HUES6 (cell line): ENCODE results near the gene PSIP1.

Source experiments
- H3K27ac ChIP-seq: 2 replicates; pipeline ENCODE4 v1.7.0; 2013; ENCODE audit warnings: low read depth, mild to moderate bottlenecking, low read length, inconsistent platforms
- H3K27me3 ChIP-seq: 2 replicates; pipeline ENCODE4 v1.6.1; 2013; ENCODE audit warnings: low read length; ENCODE audit not compliant: control insufficient read depth, insufficient read depth
- H3K36me3 ChIP-seq: 2 replicates; pipeline ENCODE4 v1.6.1; 2013; ENCODE audit warnings: low read length; ENCODE audit not compliant: control insufficient read depth, insufficient read depth
- H3K4me1 ChIP-seq: 2 replicates; pipeline ENCODE4 v1.6.1; 2013; ENCODE audit warnings: low read length; ENCODE audit not compliant: control insufficient read depth, insufficient read depth
- H3K4me3 ChIP-seq: 2 replicates; pipeline ENCODE4 v1.5.1; 2013; ENCODE audit warnings: low read depth, low read length
- H3K9ac ChIP-seq: one replicate; pipeline ENCODE4 v1.6.1; 2013; ENCODE audit warnings: mild to moderate bottlenecking, low read length
- H3K9me3 ChIP-seq: 2 replicates; pipeline ENCODE4 v1.6.1; 2013; ENCODE audit warnings: low read depth, low read length; ENCODE audit not compliant: control insufficient read depth, insufficient read depth

PSIP1 gene

DNA sequence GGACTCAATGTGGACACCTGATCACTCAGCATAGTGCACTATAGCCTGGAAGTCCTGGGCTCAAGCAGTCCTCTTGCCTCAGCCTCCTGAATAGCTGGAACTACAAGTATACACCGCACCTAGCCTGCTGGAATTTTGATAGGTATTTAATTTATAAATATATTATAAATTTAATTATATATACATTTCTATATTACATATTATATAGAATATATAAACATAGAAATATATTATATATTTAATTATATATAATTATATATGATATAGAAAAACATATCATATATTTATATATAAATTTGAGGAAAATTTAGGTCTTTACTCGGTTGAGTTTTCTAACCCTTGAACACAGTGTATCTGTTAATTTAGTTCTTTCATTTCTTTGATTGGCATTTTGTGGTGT is 15.2 kb upstream of the PSIP1 start:
- no peak overlapping the region for H3K4me3 ChIP-seq
- H3K9ac ChIP-seq, result no peak overlapping the region
- no peaks in the 10 kb centered on the region for H3K4me1 ChIP-seq
- no peaks in the 10 kb centered on the region for H3K27me3 ChIP-seq
- H3K9me3 ChIP-seq, result no peaks in the 10 kb centered on the region
- H3K36me3 ChIP-seq, result no peaks in the 10 kb centered on the region
- H3K27ac ChIP-seq, result no peak overlapping the region

DNA sequence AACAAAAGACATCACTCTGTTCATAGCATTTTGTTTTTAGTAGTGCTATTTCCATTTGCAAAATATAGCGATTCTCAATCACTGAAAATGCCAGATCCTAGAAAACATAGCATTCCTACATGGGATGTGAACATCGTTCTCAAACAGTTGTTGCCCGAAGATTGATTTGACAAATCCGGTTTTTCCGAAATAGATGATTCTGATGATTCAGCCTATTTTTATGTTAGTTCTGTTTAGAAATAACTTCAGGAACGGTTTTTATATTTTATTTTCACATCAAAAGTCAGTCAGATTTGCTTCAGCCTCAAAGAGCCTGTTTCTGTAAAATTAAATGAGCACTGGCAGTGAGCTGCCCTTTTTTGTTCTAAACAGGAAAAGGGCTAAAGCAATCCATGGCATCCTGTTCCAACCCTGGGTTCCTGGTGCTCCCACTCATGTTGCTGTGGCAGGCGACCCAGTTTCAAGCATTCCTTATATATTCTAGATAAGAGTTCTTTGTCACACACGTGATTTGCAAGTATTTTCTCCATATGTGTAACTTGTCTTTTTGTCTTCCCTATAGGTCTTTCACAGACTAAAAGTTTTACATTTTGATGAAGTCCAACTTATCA is 14.2 kb upstream of the PSIP1 start:
- Histone ChIP-seq H3K9ac (no peak overlapping the region), H3K4me3 (no peak overlapping the region), H3K27me3 (no peaks in the 10 kb centered on the region), H3K27ac (no peak overlapping the region), H3K4me1 (no peaks in the 10 kb centered on the region), H3K9me3 (no peaks in the 10 kb centered on the region), H3K36me3 (no peaks in the 10 kb centered on the region)

DNA sequence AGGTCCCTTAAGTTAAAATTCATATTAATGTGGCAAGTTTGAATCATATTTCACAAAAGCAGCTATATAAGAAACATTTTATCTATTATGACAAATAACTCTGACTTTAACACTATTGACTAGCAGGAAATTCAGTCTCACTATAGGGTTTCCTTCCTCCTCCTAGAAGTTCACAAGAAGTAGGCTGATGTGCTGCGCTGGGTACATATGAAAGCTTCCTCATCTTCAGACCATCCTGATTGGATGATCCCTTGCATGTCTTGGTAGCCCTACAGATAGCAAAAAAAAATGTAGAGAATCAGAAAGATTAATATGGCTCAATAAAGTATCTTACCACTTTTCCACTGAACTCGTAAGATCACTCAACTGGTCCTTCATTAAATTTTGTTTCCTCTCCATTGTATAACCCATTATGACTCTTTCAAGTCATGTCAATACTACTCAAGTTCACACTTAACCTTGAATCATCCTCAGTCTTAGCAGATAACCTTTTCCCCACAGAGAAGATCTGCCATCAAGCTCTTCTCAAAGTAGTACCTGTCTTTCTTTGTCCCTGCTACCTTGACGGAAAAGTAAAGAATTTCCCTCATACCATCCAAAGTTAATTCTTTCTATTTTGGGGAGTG is 11.5 kb upstream of the PSIP1 start:
- H3K9ac ChIP-seq, result no peak overlapping the region
- no peak overlapping the region for H3K4me3 ChIP-seq

DNA sequence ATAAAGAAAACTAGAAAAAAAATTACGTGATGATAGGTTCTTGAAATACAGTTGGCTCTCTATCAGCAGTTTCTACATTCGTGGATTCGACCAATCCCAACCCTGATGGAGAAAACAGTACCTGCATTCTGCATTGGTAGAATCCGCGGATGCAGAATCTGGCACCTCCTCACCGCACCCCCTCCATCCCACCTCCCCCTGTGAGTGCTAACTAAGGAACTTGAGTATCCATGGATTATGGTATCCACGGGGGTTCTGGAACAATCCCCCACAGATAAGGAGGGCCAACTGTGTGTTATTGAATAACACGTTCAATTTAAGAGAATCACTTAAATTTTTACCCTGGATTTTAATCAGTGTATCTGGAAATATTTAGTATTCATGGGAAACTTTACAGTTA is 10.5 kb upstream of the PSIP1 start:
- no peak overlapping the region for H3K4me3 ChIP-seq
- no peaks in the 10 kb centered on the region for H3K36me3 ChIP-seq
- no peak overlapping the region for H3K27ac ChIP-seq

More for the DNA sequence above, 11.5 kb upstream of the PSIP1 start:
- Histone ChIP-seq H3K9me3 (no peaks in the 10 kb centered on the region), H3K4me1 (no peaks in the 10 kb centered on the region), H3K36me3 (no peaks in the 10 kb centered on the region), H3K27ac (no peak overlapping the region), H3K27me3 (no peaks in the 10 kb centered on the region)

DNA sequence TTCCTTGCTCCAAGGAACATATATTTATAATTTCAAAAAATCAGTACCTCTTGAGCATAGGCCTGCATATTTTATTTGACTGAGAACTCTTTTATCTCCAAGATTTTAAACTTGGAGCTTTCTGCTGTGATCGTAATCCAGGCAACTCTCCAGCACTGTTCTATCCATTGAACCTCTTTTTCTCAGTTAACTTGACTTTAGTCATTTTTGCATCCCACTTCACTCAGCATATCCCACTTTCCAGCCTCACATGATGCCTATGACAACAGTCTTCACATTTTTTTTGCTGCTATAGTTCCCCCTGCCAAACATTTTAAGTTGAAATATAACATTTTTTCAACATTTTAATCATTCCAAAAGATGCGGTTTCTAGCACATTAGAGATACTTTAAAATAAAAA is 9.1 kb upstream of the PSIP1 start:
- Histone ChIP-seq H3K4me3 (no peak overlapping the region), H3K9me3 (no peaks in the 10 kb centered on the region), H3K9ac (no peak overlapping the region), H3K27me3 (no peaks in the 10 kb centered on the region), H3K4me1 (peaks cover under 1% of the 10 kb centered on the region; the same call in 1 of the 2 replicates), H3K36me3 (no peaks in the 10 kb centered on the region), H3K27ac (no peak overlapping the region)

More for the DNA sequence above, 10.5 kb upstream of the PSIP1 start:
- no peak overlapping the region for H3K9ac ChIP-seq
- H3K4me1 ChIP-seq, result no peaks in the 10 kb centered on the region
- H3K27me3 ChIP-seq, result no peaks in the 10 kb centered on the region
- H3K9me3 ChIP-seq, result no peaks in the 10 kb centered on the region

DNA sequence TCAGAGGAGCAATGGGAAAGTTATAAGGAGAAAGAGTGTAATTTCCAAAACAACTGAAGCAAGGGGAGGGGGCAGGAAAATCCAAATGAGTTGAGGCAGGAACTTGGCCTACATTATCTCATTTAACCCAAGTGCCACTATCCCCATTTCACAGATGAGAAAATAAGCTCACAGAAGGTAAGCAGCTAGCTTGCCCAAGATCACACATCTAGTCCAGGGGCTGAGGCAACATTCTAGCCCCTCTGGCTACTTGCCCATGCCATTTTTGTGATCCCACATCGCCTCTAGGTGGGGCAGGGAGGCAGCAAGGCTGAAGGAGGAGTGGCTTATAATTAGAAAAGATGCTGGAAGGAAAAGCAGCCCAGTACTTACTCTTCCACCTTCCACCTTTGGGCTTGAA is 2.6 kb upstream of the PSIP1 start:
- H3K9ac ChIP-seq, result peak overlapping the region; percentile 15
- no peaks in the 10 kb centered on the region for H3K27me3 ChIP-seq
- H3K4me1 ChIP-seq, result peaks cover 35% of the 10 kb centered on the region
- H3K4me3 ChIP-seq, result peak overlapping the region; percentile 34
- H3K36me3 ChIP-seq, result peaks cover 15% of the 10 kb centered on the region
- H3K9me3 ChIP-seq, result no peaks in the 10 kb centered on the region
- peak overlapping the region; percentile 20; the same call in 1 of the 2 replicates for H3K27ac ChIP-seq

DNA sequence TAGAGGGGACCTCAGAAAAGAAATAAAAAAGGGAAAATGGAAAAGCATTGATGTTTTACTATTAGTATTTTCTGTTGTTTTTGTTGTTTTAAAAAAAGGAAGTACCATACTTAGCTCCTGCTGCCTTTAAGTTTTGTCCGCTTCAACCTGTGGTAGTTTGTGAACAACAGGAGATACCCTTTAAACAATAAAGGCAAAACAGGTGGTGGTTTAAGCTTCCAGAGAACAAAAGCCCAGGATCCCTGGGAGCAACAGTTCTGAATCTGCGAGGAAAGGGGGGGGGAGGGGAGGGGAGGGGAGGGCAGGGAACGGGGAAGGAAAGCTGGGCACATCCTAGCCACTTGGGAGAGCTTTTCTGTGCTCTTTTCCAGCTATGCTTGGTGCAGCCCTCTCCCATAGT is 2.1 kb upstream of the PSIP1 start:
- Histone ChIP-seq H3K27me3 (no peaks in the 10 kb centered on the region), H3K27ac (peak overlapping the region; percentile 82), H3K9ac (peak overlapping the region; percentile 44), H3K9me3 (no peaks in the 10 kb centered on the region), H3K4me3 (peak overlapping the region; percentile 88), H3K4me1 (peaks cover 35% of the 10 kb centered on the region), H3K36me3 (peaks cover 20% of the 10 kb centered on the region)

DNA sequence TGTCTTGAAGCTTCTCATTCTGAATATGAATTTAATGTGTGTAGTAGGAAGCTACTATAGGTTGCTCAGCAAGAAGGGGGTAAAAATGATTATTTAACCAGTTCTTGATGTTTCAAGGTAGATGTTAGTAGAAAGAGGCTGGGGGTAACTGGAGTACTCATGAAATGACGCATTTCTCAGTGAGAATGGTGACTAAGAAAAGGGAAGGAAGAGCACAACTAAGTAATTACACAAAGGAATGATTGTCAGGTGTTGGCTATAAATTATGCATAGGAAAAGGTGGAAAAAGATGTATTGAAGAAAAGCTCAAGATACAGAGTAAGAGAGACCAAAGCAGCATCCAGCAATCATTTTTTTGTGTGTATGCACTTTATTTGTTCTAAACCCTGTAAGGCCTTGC is 1.4 kb upstream of the PSIP1 start:
- peaks cover 35% of the 10 kb centered on the region for H3K4me1 ChIP-seq
- H3K27ac ChIP-seq, result peak overlapping the region; percentile 82
- no peaks in the 10 kb centered on the region for H3K27me3 ChIP-seq
- H3K4me3 ChIP-seq, result peak overlapping the region; percentile 88
- no peaks in the 10 kb centered on the region for H3K9me3 ChIP-seq
- H3K9ac ChIP-seq, result peak overlapping the region; percentile 44
- H3K36me3 ChIP-seq, result peaks cover 27% of the 10 kb centered on the region

DNA sequence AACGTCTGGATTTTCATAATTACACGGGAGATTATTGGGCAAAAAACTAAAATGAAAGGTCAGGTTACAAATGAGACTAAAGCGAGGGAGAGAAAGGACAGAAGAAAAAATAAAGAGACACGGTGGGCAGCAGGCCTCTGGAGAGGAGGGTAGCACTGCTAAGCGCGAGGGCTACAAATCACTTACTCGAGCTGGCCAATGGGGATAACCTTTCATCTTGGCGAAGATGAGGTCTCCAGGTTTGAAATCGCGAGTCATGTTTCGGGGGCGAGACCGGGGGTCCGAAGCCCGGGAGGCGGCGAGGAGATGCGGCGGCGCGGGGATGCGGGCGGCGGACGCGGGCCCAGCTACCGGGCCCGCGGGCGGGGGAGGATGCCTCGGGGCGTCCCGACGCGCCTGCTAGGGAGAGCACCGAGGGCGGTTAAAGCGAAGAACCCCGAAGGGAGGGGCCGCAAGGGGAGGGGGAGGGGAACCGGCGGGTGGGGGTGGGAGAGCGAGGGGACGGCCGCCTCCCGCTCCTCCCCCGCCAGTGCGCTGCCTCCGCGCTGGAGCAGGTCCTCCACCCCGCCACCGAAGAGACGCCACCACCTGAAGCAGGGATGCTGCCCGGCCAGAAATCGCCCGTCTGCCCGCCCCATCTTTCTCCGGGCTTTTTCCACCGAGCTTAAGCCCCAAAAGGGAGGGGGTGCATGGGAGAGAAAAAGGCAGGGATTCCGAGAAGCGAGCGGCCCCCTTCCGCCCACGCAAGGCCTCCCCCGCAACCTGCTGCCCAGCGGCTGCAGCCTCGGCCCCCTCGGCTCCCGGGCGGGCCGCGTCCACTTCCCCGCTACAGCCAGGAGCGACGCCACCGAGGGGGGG is 610 bp downstream of the PSIP1 start:
- peak overlapping the region; percentile 100 for H3K27ac ChIP-seq
- H3K9ac ChIP-seq, result peak overlapping the region; percentile 99
- H3K27me3 ChIP-seq, result no peaks in the 10 kb centered on the region
- peaks cover 47% of the 10 kb centered on the region for H3K36me3 ChIP-seq
- peaks cover 35% of the 10 kb centered on the region for H3K4me1 ChIP-seq
- no peaks in the 10 kb centered on the region for H3K9me3 ChIP-seq
- peak overlapping the region; percentile 88 for H3K4me3 ChIP-seq

DNA sequence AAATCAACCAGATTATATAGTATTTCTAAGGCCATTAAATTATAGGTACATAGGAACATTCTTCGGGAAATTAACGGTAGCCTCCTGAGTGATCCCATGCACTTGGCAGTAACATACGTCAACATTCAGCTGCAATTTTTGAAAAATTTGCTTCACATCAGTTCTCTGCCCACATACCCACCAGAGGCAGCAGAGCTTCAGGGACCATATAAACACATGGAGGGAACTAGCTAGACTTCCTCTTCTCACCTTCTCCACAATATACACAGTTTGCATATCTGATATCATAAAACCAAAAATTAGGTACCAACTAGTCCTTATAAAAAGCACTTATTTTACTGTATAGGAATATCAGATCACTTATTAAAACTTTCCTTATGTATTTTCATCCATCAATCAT is 4.8 kb downstream of the PSIP1 start:
- H3K4me1 ChIP-seq, result peaks cover 10% of the 10 kb centered on the region

DNA sequence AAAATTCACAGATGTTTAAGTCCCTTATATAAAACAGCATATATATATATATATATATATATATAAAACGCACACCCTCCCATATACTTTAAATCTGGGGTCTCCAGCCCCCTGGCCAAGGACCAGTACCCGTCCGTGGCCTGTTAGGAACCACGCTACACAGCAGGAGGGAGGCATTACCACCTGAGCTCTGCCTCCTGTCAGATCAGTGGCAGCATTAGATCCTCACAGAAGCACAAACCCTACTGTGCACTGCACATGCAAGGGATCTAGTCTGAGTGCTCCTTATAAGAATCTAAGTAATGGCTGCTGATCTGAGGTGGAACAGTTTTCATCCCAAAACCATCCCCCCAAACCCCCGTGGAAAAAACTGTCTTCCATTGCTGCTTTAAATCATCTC is 9.0 kb downstream of the PSIP1 start:
- peaks cover 98% of the 10 kb centered on the region for H3K36me3 ChIP-seq
- no peak overlapping the region for H3K4me3 ChIP-seq

More for the DNA sequence above, 4.8 kb downstream of the PSIP1 start:
- Histone ChIP-seq H3K27me3 (no peaks in the 10 kb centered on the region), H3K9me3 (no peaks in the 10 kb centered on the region), H3K27ac (no peak overlapping the region), H3K4me3 (no peak overlapping the region), H3K36me3 (peaks cover 89% of the 10 kb centered on the region), H3K9ac (no peak overlapping the region)

More for the DNA sequence above, 9.0 kb downstream of the PSIP1 start:
- no peaks in the 10 kb centered on the region for H3K4me1 ChIP-seq
- no peak overlapping the region for H3K9ac ChIP-seq
- H3K27ac ChIP-seq, result no peak overlapping the region
- H3K9me3 ChIP-seq, result no peaks in the 10 kb centered on the region; the same call in 1 of the 2 replicates
- no peaks in the 10 kb centered on the region for H3K27me3 ChIP-seq
